Measurements from ENCODE around the gene DDX39A.
"Not testable (repeated sequence)": the region's sequence is repeated elsewhere in the genome, so short reads cannot be mapped to it uniquely, and the experiment has no call there.

DDX39A gene

GRCh38 chr19:14385492-14385891 is 33.6 kb downstream of the DDX39A start:
- no peak for DNase-seq (ENCODE audit: low read depth)

GRCh38 chr19:14383661-14384555 is 35.2 kb downstream of the DDX39A start:
- no peak for DNase-seq (ENCODE audit: low read depth)

DNA sequence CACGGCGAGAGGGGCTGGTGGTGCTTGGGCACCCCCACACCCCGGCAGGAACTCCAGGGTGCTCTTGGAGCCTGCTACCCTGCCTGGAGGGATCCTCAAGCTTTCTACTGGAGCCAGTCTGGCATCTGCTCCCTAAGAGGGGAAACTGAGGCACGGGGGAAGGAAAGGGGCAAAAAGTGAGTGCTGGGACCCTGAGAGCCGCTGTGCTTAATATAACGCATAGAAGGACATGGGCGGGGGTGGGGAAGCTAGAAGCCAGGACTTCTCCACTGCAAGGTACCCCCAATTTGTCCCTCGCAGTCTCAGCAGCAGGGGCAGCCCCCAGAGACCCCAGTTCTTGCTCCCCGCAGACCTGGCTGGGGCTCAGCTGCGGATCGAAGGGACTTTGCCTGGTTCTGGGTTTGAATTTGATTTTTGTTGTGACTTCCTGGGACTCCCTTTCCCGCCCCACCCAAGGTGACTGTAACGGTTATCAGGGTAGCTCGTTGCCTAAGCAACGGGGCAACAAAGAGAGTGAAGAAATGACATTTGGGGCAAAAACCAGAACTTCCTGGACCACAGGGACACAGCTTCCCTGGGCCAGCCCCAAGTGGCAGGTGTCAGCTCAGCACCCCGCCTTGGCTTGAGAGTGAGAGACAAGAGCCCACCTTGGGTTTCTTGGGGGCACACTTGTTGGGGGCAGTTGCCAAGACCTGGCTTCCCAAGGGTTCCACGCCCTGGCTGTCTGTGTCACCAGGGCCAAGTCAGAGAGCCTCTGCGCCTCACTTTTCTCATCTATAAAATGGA is 37.3 kb downstream of the DDX39A start:
- DNase-seq (ENCODE audit: low read depth): peak; percentile 67

- no peak for DNase-seq (ENCODE audit: low read depth)
These were observed 39.7 kb downstream of the DDX39A start for GRCh38 chr19:14379294-14380065.

- DNase-seq (ENCODE audit: low read depth): no peak
These were observed 40.3 kb downstream of the DDX39A start for GRCh38 chr19:14378890-14379289.

DNA sequence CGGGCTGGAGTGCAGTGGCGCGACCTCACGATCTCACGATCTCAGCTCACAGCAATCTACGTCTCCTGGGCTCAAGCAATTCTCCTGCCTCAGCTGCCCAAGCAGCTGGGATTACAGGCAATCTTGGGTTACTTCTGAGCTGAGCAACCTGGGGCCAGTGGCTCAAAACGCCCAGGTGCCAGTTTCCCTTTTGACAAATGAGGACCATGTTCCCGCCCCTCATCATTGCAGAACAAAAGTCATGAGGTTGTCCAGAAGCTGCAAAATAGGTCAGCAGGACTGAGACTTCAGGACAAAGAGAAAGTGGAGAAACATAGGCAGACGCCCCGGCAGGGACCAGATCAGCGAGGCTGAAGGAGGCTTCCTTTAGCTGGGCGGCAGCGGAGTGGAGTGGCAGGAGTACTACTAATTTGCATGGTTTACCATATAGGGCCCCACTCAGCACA is 41.2 kb downstream of the DDX39A start:
- no peak for DNase-seq (ENCODE audit: low read depth)

DNA sequence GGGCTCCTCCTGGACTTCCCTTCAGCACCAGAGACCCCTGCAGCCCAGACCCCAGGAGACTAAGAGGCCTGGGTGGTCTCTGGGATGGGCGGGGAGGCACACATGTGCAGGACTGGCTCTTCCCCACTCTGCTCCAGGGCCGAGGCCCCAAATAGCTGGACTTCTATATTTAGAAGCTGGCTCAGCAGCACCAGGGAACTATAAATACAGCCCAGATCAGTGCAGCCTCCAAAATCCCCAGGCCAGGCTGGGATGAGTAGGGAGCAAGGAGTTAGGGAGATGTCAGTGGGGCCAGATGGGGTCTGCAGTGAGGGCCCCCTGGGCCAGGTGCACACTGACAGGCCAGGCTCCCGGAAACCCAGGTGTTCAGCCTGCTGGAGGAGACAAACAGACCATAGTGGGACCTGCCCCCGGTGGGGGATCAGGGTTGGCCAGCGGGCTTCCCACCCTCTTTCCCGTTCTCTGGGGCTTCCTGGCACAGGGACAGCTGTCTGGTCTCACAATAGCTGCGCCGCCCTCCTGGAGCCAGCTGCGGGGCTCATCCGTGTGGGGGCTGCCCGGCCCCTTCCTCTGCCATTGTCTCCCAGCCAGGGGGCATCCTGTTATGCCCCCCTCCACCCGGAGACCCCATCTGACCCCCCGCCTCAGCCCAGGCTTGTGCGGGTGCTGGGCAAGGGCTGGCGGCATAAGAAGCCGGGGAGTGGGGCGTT is 43.4 kb downstream of the DDX39A start:
- no peak for DNase-seq (ENCODE audit: low read depth)

DNA sequence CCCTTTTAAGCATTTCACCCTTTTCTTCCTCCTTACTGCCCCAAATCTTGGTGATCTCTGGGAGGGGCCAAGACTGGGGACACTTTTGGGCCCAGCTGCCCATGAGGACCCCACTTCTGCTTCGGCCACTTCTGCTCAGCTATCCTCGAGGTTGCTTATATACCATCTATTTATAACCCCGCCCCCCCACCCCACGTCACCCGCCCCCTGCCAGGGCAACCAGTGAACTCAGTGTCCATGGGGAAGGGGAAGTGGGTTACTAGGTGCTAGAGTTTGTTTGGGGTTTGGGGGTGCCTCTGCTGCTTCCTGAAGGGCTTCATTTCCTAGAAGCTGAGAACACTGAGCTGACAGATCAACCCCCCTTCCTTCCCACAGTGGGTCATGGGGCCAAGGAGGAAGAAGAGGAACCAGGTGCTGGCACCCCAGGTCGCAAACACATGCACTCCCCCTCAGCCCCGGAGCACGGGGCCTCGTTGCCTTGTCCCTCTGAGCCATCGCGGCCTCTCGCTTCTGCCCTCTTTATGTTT is 44.0 kb downstream of the DDX39A start:
- DNase-seq (ENCODE audit: low read depth): no peak

DNA sequence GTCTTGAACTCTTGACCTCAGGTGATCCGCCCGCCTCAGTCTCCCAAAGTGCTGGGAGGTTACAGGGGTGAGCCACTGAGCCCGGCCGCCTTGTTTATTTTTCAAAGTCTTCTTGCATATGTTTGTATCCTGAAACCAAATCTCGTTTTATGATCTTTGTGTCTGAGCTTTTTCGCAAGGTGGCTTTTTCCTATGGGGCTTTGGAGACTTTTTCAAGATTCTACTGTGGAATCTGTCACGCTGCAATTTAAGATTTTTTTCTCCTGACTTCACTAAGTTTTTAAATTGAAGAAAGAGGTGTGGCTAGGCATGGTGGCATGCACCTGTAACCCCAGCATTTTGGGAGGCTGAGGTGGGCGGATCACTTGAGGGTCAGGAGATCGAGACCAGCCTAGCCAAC is 44.8 kb downstream of the DDX39A start:
- not testable (repeated sequence) for DNase-seq (ENCODE audit: low read depth)

DNA sequence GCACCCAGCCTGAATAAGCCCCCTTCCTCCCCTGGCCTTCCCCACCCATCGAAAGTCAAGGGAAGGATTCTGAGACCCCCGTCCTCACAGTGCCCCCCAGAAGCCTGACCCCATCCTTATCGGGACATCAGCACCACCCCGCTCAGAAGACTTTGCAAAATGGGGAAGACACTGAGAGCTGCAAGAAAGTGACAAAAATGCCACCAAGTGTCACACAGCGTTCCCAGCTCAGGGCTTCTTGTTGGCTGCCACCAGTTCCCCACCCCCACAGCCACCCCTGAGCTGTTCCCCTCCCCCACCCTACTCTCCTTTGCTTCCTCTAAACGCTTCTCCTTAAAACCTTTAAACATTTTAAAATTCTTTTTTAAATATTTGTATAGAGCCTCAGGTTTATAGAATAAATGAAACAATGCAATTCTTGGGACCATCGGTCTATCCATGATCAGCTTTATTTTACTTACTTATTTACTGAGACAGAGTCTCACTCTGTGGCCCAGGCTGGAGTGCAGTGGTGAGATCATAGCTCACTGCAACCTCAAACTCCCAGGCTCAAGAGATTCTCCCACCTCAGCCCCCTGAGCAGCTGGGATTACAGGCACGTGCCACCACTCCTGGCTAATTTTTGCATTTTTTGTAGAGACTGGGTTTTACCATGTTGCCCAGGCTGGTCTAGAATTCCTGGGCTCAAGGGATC is 46.6 kb downstream of the DDX39A start:
- DNase-seq (ENCODE audit: low read depth): not testable (repeated sequence)

DNA sequence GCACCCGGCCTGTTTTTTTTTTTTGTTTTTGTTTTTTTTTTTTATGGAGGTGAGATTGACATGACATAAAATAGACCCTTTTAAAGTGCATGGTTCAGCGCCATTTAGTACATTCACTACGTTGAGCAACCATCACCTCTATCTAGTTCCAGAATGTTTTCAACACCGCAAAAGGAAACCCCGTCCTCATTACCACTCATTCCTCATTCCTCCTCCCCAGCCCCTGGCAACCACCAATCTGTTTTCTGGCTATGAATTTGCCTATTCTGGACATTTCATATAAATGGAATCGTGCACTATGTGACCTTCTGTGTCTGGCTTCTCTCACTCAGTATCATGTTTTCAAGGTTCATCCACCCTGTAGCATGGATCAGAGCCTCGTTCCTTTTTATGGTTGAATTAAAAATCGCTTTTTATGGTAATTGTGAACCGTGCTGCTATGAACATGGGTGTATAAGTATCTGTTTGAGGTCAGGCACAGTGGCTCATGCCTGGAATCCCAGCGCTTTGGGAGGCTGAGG is 47.8 kb downstream of the DDX39A start:
- DNase-seq (ENCODE audit: low read depth): no peak

- DNase-seq (ENCODE audit: low read depth): no peak
These were observed 48.2 kb downstream of the DDX39A start for GRCh38 chr19:14370940-14371280.

DNA sequence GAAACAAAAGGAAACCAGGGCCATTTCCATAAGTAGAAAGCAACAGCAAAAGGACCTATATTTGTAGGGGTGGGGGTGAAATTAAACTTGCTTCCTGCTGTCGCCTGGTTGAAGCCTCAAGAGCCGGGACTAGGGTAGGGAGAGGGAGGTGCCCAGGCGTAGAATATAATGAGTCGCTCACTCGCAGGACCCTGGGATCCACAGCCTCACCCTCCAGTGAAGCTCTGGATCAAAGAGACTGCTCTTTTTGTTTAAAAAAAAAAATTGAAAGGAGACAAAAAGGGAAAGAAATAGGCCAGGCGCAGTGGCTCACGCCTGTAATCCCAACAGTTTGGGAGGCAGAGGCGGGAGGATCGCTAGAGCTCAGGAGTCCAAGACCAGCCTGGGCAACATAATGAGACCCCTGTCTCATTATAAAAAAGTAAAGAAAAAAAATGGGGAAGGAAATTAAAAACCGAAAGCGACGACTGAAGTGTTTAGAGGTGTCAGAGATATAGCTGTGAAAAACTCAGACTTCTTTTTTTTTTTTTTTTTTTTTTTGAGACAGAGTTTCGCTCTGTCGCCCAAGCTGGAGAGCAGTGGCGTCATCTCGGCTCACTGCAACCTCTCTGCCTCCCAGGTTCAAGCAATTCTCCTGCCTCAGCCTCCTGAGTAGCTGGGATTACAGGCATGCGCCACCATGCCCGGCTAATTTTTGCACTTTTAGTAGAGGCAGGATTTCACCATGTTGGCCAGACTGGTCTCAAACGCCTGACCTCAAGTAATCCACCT is 48.8 kb downstream of the DDX39A start:
- no peak for DNase-seq (ENCODE audit: low read depth)

- peak; percentile 86 for DNase-seq (ENCODE audit: low read depth)
These were observed 49.6 kb downstream of the DDX39A start for GRCh38 chr19:14369399-14370168.

DNA sequence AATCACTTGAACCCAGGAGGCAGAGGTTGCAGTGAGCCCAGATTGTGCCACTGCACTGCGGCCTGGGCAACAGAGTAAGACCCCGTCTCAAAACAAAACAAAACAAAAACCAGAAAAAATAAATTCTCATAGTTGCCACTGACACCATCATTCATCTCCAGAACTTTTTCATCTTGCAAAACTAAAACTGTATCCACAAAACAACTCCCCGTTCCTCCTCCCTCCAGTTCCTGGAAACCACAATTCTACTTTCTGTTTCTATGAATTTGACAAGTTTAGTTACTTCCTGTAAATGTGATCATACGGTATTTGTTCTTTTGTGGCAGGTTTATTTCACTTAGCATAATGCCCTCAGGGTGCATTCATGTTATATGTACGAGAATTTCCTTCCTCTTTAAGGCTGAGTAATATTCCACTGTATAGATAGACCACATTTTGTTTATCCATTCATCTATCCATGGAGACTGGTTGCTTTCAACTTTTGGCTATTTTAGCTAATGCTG is 51.1 kb downstream of the DDX39A start:
- DNase-seq (ENCODE audit: low read depth): no peak

DNA sequence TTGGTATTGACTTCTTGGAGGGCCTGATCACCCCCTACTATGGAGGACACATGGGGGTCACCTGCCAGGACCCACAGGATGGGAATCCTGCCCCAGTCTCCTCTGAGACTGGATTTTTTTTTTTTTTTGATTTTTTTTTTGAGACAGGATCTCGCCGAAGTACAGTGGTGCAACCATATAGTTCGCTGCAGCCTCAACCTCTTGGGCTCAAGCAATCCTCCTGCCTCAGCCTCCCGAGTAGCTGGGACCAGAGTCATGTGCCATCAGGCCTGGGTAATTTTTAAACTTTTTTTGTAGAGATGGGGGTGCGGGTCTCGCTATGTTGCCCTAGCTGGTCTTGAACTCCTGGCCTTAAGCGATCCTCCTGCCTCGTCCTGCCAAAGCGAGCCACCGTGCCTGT is 52.1 kb downstream of the DDX39A start:
- no peak for DNase-seq (ENCODE audit: low read depth)

- peak; percentile 77 for DNase-seq (ENCODE audit: low read depth)
These were observed 52.6 kb downstream of the DDX39A start for GRCh38 chr19:14366529-14366928.

GRCh38 chr19:14364098-14364443 is 55.1 kb downstream of the DDX39A start:
- not testable (repeated sequence) for DNase-seq (ENCODE audit: low read depth)

Measured in activated T-cell treated with anti-CD3 and anti-CD28 coated beads for 48 hours (primary cell).